ENCODE results near the gene SH2D4B. TPM values are rescaled to one million over a fixed set of nuclear protein-coding genes. Genes with fewer than 3 reads are reported as not detected.
A peak's percentile ranks its signal among the peaks of the same experiment; 100 is the strongest.
"Not testable (repeated sequence)": the region's sequence is repeated elsewhere in the genome, so short reads cannot be mapped to it uniquely, and the experiment has no call there.

Gene SH2D4B
- total RNA-seq, 2 donors from 2014 or later: 0.92 TPM; not detected in 1

DNA sequence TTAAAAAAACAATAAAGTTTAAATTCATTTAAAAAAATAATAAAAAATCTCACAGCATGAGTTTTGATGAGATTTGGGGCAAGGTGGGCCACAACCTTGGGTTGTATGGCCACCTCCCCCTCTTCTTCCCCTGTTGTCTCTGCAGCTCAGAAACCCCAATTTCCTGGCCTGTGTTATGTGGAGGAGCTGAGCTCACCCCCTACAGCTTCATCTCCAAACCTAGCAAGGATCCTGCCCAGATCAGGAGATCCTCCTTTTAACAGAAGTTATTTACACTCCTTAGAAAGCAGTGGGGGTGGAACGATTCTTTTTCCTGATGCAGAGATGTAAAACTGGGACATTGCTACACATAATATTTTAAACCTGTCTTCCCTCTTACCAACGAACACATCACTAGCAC lies 6.9 kb upstream of the SH2D4B start:
- DNase-seq (ENCODE audit: low spot score): no peak
- H3K27me3 ChIP-seq (replicated peaks; ENCODE audit: insufficient read depth): no peaks in the 10 kb centered on the region
- TF ChIP-seq, protein P1, sequence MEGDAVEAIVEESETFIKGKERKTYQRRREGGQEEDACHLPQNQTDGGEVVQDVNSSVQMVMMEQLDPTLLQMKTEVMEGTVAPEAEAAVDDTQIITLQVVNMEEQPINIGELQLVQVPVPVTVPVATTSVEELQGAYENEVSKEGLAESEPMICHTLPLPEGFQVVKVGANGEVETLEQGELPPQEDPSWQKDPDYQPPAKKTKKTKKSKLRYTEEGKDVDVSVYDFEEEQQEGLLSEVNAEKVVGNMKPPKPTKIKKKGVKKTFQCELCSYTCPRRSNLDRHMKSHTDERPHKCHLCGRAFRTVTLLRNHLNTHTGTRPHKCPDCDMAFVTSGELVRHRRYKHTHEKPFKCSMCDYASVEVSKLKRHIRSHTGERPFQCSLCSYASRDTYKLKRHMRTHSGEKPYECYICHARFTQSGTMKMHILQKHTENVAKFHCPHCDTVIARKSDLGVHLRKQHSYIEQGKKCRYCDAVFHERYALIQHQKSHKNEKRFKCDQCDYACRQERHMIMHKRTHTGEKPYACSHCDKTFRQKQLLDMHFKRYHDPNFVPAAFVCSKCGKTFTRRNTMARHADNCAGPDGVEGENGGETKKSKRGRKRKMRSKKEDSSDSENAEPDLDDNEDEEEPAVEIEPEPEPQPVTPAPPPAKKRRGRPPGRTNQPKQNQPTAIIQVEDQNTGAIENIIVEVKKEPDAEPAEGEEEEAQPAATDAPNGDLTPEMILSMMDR (IDR thresholded peaks at IDR 0.05): no peak
- ATAC-seq (ENCODE audit: insufficient number of reproducible peaks, low FRiP score, low read depth): no peak
- H3K27ac ChIP-seq: no peak overlapping the region
- no peak overlapping the region for H3K4me3 ChIP-seq
- no peaks in the 10 kb centered on the region for H3K36me3 ChIP-seq
- H3K9me3 ChIP-seq: no peaks in the 10 kb centered on the region
- H3K4me1 ChIP-seq (ENCODE audit: control insufficient read depth in 1 of 2, low read depth in 2 of 2): no peaks in the 10 kb centered on the region

DNA sequence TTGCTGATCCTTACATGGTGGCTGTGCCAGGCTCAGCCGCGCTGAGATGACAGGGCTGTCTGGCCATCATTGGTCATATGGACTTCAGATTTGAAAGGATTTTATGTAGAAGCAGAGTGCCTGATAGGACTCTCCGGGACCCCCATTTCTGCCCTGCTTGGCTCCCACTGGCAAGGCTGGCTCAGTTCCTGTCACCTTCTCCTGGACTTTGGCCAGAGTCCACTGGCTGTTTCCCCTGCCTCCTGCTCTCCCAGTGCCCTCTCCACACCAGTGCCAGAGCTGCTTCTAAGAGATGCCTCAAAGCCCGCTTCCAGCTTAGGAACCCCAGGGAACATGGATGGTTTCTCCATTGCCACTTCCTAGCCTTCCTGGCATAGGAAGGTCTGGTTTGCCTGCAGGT lies 5.1 kb upstream of the SH2D4B start:
- no peaks in the 10 kb centered on the region for H3K9me3 ChIP-seq
- H3K4me3 ChIP-seq: no peak overlapping the region
- H3K27ac ChIP-seq: no peak overlapping the region
- H3K27me3 ChIP-seq (replicated peaks; ENCODE audit: insufficient read depth): no peaks in the 10 kb centered on the region
- TF ChIP-seq, protein P1 (IDR thresholded peaks at IDR 0.05): no peak
- no peaks in the 10 kb centered on the region for H3K36me3 ChIP-seq
- ATAC-seq (ENCODE audit: insufficient number of reproducible peaks, low FRiP score, low read depth) (no peak), DNase-seq (ENCODE audit: low spot score) (no peak)
- H3K4me1 ChIP-seq (ENCODE audit: control insufficient read depth in 1 of 2, low read depth in 2 of 2): no peaks in the 10 kb centered on the region

DNA sequence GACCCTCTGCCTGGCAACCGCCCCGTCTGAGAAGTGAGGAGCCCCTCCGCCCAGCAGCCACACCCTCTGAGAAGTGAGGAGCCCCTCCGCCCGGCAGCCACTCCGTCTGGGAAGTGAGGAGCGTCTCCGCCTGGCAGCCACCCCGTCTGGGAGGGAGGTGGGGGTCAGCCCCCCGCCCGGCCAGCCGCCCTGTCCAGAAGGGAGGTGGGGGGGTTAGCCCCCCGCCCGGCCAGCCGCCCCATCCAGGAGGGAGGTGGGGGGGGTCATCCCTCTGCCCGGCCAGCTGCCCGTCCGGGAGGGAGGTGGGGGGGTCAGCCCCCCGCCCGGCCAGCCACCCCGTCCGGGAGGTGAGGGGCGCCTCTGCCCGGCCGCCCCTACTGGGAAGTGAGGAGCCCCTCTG lies 3.6 kb upstream of the SH2D4B start:
- H3K27ac ChIP-seq; H3K4me3 ChIP-seq; H3K36me3 ChIP-seq; DNase-seq (ENCODE audit: low spot score); H3K4me1 ChIP-seq (ENCODE audit: control insufficient read depth in 1 of 2, low read depth in 2 of 2); ATAC-seq (ENCODE audit: insufficient number of reproducible peaks, low FRiP score, low read depth); H3K27me3 ChIP-seq (replicated peaks; ENCODE audit: insufficient read depth); H3K9me3 ChIP-seq: not testable (repeated sequence)

DNA sequence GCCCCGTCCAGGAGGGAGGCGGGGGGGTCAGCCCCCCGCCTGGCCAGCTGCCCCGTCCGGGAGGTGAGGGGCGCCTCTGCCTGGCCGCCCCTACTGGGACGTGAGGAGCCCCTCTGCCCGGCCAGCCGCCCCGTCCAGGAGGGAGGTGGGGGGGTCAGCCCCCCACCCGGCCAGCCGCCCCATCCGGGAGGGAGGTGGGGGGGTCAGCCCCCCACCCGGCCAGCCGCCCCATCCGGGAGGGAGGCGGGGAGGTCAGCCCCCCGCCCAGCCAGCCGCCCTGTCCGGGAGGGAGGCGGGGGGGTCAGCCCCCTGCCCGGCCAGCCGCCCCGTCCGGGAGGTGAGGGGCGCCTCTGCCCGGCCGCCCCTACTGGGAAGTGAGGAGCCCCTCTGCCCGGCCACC lies 3.1 kb upstream of the SH2D4B start:
- not testable (repeated sequence) for H3K36me3 ChIP-seq; H3K9me3 ChIP-seq; DNase-seq (ENCODE audit: low spot score); H3K4me1 ChIP-seq (ENCODE audit: control insufficient read depth in 1 of 2, low read depth in 2 of 2); ATAC-seq (ENCODE audit: insufficient number of reproducible peaks, low FRiP score, low read depth); H3K27me3 ChIP-seq (replicated peaks; ENCODE audit: insufficient read depth); H3K27ac ChIP-seq; H3K4me3 ChIP-seq

DNA sequence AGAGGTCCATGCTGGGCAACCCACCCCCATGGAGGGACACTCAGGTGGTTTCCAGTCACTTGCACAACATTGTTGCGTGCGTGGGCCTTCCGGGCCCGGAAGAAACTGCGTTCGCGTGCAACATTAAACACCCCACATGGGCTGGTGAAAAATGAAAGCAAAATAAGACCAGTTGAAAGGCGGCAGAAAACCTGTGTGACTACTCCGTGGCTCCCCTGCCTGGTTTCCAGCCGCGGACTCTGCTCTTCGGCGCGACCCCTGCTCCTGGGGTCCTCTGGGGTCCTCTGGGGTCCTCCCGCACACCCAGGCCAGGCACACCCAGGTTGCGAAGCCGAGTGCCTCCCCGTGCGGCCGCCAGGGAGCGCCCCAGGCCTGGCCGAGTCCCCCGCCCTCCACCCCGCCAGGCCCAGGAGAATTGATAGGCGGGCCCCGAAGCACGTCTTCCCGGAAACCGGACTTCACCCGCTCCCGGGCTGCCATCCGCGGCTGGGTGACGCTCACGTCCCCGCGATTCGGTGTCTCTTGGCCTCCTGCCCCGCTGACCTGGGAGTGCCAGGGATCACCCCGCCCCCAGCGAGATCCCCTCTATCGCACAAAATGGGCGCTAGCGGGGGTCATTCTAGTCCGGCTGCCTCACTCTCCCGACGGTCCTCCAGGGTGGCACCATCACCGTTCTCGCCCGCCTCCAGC lies 1.9 kb upstream of the SH2D4B start:
- no peak for DNase-seq (ENCODE audit: low spot score)
- H3K9me3 ChIP-seq: no peaks in the 10 kb centered on the region
- ATAC-seq (ENCODE audit: insufficient number of reproducible peaks, low FRiP score, low read depth): peak; percentile 77
- no peaks in the 10 kb centered on the region for H3K36me3 ChIP-seq
- H3K4me3 ChIP-seq: peak overlapping the region; percentile 68
- peak overlapping the region in 1 of 2 donors; percentile 30 for H3K27ac ChIP-seq
- no peaks in the 10 kb centered on the region for H3K4me1 ChIP-seq (ENCODE audit: control insufficient read depth in 1 of 2, low read depth in 2 of 2)
- H3K27me3 ChIP-seq (replicated peaks; ENCODE audit: insufficient read depth): no peaks in the 10 kb centered on the region
- TF ChIP-seq, protein P1 (IDR thresholded peaks at IDR 0.05): peak; percentile 48

DNA sequence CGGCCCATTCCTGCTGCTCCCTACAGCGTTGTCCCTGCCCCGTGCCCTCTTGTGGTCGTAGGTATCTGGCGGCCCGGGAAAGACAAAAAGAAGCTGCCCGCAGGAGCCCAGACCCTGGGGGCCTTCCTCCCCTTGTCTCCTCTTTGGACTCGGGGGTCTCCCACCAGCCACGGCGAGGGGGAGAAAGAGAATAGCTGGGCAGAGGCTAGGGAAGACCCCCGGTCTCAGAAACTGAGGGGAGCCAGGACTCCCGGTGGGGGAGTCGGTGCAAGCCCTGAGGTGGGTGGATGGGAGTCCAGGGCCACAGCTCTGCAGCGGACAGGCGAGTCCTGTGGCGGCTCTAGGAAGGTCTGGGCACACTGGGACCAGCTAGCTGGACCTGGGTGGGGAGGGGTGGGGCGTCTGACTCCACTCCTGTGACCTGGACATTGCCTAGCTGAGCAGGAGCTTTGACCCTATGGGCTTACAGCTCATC lies 1.3 kb upstream of the SH2D4B start:
- TF ChIP-seq, protein P1 (IDR thresholded peaks at IDR 0.05): no peak
- DNase-seq (ENCODE audit: low spot score) (no peak), ATAC-seq (ENCODE audit: insufficient number of reproducible peaks, low FRiP score, low read depth) (no peak)
- Histone ChIP-seq H3K36me3 (no peaks in the 10 kb centered on the region), H3K9me3 (no peaks in the 10 kb centered on the region), H3K4me1 (ENCODE audit: control insufficient read depth in 1 of 2, low read depth in 2 of 2) (no peaks in the 10 kb centered on the region), H3K27ac (peak overlapping the region in 1 of 2 donors; percentile 30), H3K4me3 (peak overlapping the region; percentile 68), H3K27me3 (replicated peaks; ENCODE audit: insufficient read depth) (no peaks in the 10 kb centered on the region)
